ENCODE results near the gene CCDC124.
"Not testable (repeated sequence)": the region's sequence is repeated elsewhere in the genome, so short reads cannot be mapped to it uniquely, and the experiment has no call there.

The CCDC124 gene, protein sequence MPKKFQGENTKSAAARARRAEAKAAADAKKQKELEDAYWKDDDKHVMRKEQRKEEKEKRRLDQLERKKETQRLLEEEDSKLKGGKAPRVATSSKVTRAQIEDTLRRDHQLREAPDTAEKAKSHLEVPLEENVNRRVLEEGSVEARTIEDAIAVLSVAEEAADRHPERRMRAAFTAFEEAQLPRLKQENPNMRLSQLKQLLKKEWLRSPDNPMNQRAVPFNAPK

DNA sequence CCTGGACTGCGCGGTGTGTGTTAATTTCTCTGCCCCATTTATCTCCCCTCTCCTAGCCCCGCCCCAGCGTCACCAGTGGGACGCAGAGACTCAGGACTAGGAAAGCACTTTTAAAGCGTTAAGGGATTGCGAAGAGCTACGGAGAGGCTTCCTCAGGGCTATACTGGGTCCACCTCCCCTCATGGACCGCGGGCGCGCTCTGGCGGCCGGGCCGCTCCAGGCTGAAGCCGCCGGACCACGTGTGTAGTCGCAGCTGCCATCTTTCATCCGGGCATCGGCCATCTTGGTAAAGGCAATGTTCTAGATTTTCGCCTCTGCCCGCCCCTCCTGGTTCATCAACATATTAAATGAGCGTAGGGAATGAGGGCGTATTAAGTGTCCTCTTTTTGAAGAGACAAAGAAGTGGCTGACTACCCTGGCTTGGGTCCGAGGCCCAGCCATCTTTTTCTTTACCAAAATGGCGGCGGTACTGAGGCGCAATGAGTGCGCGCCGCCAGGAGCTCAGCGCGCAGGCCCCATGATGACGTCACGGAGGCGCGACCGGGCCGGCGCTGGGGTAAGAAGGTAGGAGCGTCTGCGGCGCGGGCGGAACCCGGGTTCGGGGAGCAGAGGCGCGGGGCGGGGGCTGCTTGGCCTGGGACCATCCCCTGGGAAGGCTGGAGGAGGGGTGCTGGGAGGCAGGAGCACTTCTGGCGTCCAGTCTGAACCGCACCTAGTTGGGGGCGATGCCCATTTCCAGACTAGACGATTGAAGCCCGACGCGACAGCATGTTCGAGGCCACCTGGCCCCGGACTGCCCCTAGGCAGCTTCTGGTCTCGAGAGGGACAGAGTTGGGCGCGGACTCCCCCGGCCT, at the start of gene CCDC124:
Gene CCDC124, plus strand, starts transcription at position 531 of the 854 bp plus-strand sequence. CDS start 3,406 bp downstream, outside the sequence.
- peak; percentile 97 for DNase-seq (ENCODE audit: low spot score)

DNA sequence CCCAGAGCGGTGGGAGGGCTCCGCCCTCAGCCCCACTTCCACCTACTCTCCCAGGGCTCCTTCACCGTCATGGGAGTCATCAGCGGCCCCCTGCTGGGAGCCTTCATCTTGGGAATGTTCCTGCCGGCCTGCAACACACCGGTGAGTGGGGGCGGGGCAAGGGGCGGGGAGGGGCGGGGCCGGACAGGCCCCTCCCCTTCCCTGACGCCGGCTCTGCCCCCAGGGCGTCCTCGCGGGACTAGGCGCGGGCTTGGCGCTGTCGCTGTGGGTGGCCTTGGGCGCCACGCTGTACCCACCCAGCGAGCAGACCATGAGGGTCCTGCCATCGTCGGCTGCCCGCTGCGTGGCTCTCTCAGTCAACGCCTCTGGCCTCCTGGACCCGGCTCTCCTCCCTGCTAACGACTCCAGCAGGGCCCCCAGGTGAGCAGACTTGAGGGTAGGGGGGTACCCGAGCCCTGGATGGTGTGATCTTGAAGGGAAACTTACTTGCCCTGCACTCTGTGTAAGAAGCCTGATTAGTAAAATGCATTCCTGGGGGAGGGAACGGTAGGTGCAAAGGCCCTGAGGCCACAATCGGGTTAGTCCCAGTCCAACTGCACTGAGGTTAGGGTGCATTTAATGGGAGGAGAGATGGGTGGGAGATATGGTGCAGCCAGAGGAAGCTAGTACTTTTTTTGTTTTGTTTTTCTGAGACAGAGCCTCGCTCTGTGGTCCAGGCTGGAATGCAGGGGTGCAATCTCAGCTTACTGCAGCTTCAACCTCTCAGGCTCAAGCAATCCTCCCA, 49.0 kb upstream of the CCDC124 start:
- no peak for DNase-seq (ENCODE audit: low spot score)

DNA sequence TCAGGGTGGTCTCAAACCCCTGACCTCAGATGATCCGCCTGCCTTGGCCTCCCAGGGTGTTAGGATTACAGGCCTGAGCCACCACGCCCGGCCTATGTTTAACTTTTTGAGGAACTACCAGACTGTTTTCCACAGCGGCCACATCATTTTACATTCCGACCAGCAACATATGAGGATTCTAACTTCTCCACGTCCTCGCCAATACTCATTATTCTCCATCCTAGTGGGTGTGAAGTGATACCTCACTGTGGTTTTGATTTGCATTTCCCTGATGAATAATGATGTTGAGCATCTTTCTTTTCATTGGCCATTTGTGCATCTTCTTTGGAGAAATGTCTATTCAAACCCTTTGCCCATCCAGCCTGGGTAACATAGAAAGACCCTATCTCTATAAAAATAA, 46.3 kb upstream of the CCDC124 start:
- DNase-seq (ENCODE audit: low spot score) = no peak

DNA sequence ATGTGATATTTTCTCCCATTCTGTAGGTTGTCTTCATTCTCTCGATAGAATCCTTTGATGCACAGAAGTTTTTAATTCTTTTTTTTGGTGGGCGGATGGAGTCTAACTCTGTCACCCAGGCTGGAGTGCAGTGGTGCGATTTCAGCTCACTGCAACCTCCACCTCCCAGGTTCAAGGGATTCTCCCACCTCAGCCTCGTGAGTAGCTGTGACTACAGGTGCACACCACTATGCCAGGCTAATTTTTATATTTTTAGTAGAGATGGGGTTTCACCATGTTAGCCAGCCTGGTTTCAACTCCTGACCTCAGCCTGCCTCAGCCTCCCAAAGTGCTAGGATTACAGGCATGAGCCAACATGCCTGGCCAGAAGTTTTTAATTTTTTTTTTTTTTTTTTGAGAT, 45.6 kb upstream of the CCDC124 start:
- not testable (repeated sequence) for DNase-seq (ENCODE audit: low spot score)

DNA sequence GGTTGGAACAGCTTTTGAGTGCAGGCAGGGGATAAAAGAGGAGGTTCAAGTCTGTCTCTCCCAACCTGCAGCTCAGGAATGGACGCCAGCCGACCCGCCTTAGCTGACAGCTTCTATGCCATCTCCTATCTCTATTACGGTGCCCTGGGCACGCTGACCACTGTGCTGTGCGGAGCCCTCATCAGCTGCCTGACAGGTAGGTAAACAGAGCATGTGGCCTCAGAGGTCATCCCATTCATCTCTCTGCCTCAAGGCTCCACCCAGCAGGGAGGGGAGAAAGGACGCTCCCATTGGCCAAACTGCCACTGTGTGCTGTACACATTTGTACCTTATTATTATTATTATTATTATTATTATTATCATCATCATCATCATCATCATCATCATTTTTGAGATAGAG, 44.6 kb upstream of the CCDC124 start:
- DNase-seq (ENCODE audit: low spot score) = no peak

DNA sequence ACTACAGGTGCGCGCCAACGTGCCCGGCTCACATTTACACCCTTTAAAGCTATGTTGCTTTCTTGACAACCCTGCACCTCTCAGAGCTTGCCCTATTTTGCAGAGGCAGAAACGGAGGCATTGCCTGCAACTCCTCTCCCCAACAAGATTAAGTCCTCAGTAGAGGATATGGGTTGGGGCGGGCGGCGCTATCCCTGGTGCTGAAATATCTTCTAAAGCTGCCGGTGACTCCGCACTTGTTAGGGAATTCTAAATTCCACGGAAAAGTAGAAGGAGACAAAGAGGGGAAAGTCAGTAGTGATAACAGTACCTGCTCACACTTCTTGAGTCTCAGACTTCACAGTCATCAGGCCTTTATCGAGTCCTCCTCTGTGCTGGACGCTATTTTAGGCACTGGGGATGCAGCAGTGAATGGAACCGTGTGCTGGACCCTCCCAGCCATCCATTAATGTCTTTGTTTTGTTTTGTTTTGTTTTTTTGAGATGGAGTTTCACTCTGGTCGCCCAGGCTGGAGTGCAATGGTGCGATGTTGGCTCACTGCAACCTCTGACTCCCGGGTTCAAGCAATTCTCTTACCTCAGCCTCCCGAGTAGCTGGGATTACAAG, 43.1 kb upstream of the CCDC124 start:
- DNase-seq (ENCODE audit: low spot score) = peak; percentile 79

DNA sequence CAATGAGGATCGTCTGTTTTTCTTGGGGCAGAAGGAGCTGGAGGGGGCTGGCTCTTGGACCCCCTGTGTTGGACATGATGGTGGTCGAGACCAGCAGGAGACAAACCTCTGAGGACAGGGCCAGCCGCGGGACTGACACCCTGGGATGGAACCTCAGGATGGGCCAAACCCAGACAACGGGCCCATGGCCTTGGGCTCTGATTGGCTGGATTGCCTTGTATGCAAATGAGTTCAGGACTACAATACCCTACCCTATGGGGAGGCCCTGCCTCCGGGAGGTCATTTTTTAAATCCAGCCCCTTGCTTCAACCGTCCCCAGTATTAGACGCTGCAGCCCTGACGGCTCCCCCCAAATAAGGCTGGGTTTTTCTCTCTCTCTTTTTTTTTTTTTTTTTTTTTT, 39.0 kb upstream of the CCDC124 start:
- DNase-seq (ENCODE audit: low spot score) = no peak

DNA sequence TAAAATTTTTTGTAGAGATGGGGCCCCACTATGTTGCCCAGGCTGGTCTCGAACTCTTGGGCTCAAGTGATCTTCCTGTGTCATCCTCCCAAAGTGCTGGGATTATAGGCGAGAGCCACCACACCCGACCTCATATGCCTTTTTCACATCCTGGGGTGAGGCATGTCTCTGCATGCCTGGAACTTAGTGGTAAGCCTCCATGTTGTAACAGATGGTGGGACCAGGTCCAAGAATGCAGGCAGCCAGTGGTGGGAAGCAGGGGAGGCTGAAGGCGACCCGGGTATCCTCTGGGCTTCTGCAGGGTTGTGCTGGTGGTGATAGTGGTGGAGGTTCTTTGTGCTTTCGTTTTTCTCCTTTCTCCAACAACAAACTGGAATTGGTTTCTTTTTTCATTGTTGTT, 30.1 kb upstream of the CCDC124 start:
- peak; percentile 63 for DNase-seq (ENCODE audit: low spot score)

DNA sequence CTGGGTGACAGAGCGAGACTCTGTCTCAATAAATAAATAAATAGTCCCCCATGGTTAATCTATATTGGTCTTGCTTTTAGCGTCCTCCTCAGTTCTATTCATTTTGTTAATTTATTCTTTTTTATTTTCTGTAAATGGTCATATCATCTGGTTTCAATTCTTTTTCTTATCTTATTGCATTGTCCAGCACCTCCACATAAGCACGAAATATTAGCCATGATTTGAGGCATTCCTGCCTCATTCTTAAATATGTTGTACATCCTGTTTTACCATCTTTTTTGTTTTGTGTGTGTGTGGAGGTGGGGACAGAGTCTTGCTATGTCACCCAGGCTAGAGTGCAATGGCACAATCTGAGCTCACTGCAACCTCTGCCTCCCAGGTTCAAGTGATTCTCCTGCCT, 24.6 kb upstream of the CCDC124 start:
- no peak for DNase-seq (ENCODE audit: low spot score)

DNA sequence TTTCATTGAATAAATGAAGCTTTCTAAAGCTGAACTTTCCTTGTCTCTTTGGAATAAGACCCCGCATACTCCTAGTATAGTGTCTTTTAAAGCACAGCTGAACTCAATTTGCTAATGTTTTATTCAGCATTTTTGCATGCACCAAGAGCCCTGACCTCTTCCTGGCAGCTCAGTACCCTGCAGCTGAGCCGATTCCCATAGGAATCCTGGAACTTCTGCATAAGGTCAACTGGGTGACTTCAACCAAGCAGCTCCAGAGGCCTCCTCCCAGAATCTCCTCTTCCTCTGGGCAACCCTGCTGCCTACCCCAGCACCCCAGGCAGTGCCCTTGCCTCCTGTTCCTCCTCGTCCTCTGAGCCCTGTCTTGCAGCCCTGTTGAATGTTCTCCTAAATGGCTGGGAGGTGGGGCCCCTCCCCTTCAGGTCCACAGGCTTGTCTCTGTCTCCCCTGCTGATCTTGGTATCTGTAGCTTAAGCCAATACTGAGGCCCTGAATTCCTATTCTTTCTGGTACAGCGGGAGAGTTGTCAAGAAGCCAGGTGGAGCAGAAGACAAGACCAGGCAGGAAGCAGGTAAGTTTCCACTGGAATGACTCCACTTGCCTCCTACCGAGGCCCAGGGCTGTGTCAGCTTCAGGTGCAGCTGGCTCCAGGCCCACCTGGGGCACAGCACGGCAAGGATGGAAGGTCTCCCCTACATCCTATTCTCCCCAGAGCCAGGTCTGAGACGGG, 23.6 kb upstream of the CCDC124 start:
- DNase-seq (ENCODE audit: low spot score) = no peak

DNA sequence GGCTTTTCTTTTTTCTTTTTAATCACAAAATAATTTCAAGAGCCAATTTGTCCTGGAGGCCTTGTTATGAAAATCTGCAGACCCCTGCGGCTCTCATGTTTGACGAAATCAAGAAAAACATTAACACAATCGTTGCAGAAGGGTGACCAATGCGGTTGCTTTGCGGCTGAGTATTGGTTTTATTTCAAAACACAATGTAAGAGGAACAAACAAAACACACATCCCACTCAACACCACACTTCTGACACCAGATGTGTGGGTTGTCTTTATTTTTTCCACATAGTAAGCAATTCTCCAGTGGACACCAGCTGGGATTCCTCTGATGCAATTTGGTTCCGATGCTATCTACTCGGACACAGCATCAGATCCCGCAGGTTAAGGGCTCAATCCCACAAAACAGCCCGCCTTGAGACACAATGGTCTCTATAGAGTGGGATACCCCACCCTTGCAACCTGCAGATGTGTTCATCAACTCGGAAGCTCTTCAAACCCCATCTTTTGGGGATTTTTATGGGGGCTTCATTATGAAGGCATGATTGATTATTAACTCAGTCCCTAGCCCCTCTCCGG, 21.9 kb upstream of the CCDC124 start:
- DNase-seq (ENCODE audit: low spot score) = no peak

DNA sequence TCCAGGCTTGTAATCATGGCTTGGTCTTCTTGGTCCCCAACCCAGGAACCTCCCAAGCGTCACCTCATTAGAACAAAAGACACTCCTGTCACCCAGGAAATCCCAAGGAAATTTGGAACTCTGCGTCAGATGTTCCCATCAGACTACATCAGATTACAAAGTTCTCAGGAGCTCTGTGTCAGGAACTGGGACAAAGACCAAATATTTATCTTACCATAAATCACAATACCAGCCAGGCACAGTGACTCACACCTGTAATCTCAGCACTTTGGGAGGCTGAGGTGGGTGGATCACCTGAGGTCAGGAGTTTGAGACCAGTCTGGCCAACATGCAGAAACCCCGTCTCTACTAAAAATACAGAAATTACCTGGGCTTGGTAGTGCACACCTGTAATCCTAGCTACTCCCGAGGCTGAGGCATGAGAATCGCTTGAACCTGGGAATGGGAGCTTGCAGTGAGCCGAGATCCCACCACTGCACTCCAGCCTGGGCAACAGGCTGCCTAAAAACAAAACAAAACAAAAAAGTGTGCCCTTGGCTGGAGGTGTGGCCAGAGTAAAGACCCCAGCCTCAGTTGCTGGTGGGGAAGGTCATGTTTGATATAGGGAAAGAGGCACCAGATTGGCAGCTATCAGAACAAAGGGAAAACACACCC, 16.7 kb upstream of the CCDC124 start:
- DNase-seq (ENCODE audit: low spot score) = no peak

DNA sequence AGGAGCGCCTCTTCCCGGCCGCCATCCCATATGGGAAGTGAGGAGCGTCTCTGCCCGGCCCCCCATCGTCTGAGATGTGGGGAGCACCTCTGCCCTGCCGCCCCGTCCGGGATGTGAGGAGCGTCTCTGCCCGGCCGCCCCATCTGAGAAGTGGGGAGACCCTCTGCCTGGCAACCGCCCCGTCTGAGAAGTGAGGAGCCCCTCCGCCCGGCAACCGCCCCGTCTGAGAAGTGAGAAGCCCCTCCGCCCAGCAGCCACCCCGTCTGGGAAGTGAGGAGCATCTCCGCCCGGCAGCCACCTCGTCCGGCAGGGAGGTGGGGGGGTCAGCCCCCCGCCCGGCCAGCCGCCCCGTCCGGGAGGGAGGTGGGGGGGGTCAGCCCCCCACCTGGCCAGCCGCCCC, 14.7 kb upstream of the CCDC124 start:
- not testable (repeated sequence) for DNase-seq (ENCODE audit: low spot score)

DNA sequence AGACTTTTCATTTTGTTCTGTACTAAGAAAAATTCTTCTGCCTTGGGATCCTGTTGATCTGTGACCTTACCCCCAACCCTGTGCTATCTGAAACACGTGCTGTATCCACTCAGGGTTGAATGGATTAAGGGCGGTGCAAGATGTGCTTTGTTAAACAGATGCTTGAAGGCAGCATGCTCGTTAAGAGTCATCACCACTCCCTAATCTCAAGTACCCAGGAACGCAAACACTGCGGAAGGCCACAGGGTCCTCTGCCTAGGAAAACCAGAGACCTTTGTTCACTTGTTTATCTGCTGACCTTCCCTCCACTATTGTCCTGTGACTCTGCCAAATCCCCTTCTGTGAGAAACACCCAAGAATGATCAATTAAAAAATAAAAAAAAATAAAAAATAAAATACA, 13.7 kb upstream of the CCDC124 start:
- not testable (repeated sequence) for DNase-seq (ENCODE audit: low spot score)

DNA sequence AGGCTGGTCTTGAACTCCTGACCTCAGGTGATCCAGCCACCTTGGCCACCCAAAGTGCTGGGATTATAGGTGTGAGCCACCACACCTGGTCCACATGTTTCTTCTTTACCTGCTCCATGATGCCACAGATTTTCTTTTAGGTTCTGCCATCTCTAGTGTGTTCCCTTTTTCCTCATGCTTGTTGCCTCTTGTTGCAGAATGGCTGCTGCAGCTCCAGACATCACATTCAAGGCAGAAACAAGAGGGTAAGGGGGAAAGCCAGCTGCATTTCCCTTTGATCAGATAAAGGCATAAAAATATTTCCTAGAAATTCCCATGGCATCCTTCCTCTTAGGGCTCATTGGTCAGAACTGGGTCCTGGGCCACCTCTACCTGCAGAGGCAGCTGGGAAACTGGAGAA, 12.3 kb upstream of the CCDC124 start:
- DNase-seq (ENCODE audit: low spot score) = no peak

DNA sequence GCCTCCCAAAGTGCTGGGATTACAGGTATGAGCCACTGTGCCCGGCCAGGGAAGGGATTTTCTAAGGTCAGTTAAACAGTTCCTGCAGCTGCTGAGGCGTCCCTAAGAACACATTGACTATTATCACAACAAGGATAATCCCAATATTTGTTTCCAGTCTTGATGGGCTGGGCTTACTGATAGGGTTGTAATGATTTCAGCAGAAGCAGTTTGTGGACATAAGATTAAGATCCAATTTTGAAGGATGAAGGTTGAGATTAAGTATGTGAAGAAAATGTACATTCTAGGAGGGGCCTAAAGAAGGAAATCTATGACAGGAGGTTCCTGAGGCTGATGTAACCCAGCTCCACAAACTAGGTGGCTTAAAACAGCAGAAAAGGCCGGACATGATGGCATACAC, 10.7 kb upstream of the CCDC124 start:
- no peak for DNase-seq (ENCODE audit: low spot score)

DNA sequence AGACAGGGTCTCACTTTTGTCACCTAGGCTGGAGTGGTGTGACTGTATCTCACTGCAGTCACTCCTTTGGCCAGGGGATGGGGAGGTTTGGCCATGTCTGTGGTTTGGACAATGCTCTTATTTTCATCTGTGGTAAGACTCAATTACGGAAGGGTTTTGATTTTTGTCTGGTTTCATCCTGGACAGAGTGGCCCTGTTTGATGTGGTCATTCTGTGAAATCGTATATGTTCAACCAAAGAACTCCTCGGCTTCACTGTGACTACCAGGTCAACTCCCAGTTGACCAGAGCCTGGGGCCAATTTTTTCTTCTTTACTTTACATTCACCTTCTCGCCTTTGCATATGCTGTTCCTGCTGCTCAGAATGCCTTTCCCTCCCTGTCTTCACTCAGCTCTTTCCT, 6.8 kb upstream of the CCDC124 start:
- no peak for DNase-seq (ENCODE audit: low spot score)

DNA sequence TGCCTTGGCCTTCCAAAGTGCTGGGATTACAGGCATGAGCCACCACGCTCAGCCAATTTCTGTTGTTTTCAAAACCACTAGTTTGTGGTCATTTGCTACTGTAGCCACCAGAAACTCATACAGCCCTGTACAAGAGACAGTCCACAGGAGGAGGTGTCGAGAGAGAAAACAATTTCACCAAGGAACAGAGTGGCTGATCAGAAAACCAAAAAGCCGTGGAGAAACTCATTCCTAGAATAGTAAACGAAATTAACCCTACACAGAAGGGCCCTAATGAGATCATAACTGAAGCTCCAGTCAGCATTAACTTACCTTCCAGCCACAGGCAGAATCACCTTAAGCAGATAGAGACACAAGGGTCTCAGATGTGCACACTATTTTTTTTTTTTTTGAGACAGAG, 3.8 kb upstream of the CCDC124 start:
- no peak for DNase-seq (ENCODE audit: low spot score)

DNA sequence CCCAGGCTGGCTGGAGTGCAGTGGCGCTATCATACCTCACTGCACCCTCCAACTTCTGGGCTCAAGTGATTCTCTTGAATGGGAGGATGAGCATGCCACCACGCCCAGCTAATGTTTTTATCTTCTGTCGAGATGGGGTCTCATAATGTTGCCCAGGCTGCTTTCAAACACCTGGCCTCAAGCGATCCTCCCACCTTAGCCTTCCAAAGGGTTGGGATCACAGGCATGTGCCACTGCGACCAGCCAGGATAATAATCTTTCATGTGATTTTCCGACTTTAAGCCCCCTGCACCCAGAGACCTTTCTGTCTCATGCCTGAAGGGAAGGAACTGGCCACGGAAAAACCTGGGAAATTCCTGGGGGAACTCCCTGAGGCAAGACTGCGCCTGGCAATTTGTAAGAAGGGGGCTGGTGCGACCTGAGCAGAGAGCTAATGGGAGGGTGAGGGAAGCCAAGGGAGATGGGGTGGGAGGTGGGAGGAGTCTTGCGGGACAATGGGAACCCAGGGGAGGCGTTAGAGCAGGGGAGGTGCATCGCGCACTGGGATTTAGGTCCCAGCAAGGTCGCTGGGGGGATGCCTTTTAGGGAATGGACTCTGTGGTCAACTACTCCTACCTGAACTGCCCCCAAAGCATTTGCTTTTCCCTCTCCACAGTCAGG, 1.2 kb upstream of the CCDC124 start:
- no peak for DNase-seq (ENCODE audit: low spot score)

DNA sequence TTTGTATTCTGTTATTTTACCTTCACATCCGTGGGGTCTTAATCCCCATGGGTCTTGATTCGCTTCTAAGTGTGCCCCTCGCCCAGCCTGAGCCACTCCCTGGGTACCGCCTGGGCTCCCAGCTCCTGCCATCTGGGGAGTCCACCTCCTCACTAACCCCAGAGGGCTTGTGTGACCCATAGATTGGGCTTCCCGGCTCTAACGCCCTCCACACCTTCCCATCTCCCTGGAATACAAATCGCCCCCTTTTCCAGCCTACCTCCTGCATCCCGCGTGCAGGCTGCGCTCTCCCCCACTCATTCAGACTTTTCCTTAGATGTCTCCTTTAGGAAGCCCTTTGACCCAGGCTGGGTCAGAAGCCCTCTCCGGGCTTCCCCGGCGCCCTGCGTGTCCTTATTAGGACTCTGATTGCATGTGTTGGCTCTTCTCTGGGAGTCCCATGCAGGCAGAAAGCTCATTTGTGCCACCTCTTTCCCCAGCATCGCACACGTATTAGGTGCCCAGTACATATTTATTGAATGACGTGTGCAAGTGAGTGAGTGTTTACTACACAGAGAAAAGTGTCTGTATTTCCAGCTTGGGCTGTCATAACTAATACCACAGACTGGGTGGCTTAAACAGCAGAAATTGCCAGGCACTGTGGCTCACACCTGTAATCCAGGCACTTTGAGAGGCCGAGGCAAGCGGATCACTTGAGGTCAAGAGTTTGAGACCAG, 757 bp downstream of the CCDC124 start:
- no peak for DNase-seq (ENCODE audit: low spot score)
